HL-60 (cell line): Measurements from ENCODE around the gene DUSP22.

Source experiments
- DNase-seq, 2 experiments: peaks; one replicate each; pipeline ENCODE4 v3.0.0-alpha.2; 2010 to 2020; ENCODE audit warnings: low read depth in 1 of 2, low spot score in 1 of 2
- H3K27ac ChIP-seq: fragments of 250-450 bp; sonication (Bioruptor Pico); replicated peaks from 2 replicates; pipeline ENCODE4 v1.5.1; 2020; ENCODE audit warnings: mild to moderate bottlenecking, moderate library complexity
- H3K27me3 ChIP-seq: fragments of 250-450 bp; sonication (Bioruptor Pico); 2 replicates; pipeline ENCODE4 v1.5.1; 2021; ENCODE audit warnings: mild to moderate bottlenecking, moderate library complexity; ENCODE audit not compliant: insufficient read depth, poor library complexity, severe bottlenecking
- H3K4me3 ChIP-seq: replicated peaks from 2 replicates; pipeline ENCODE4 v1.5.1; 2011; ENCODE audit warnings: mild to moderate bottlenecking, control low read depth, low read length; ENCODE audit not compliant: insufficient read depth
- GABPA ChIP-seq: IDR thresholded peaks from 2 replicates; pipeline ENCODE4 v1.6.1; 2012; ENCODE audit warnings: low read depth
- POLR2AphosphoS5 ChIP-seq: IDR thresholded peaks from 2 replicates; pipeline ENCODE4 v1.6.1; 2012; ENCODE audit warnings: low read depth
- SPI1 ChIP-seq: IDR thresholded peaks from 2 replicates; pipeline ENCODE4 v1.6.1; 2012; ENCODE audit warnings: low read depth, mild to moderate bottlenecking, borderline replicate concordance
- TF ChIP-seq, protein P1 (sequence below): IDR thresholded peaks from 2 replicates; pipeline ENCODE4 v1.6.1; 2012; ENCODE audit warnings: low read depth; ENCODE audit not compliant: insufficient replicate concordance
- TF ChIP-seq, protein P2 (sequence below): IDR thresholded peaks from one replicate; pipeline ENCODE4 v1.5.1; 2011; ENCODE audit warnings: low read length, control low read depth, inconsistent platforms; ENCODE audit not compliant: insufficient read depth

Gene DUSP22

DNA sequence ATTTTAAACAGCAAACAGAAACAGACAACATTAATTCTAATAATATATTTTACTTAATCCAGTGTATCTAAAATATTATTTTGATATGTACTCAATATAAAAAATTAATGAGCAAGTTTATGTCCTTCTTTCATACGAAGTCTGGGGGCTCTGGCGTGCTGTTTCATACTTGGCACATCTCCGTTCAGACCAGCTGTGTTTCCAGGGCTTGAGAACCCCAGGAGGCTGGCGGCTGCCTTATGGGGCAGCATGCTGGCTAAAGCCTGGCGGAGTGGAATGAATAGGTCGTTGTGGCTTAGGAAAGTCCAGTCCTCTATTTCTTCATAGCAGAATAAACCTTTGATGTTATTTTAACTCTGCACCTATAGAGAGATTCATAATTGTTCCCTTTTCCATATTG is 43.3 kb downstream of the DUSP22 start:
- no peaks in the 10 kb centered on the region for H3K27me3 ChIP-seq
- H3K4me3 ChIP-seq = no peak overlapping the region
- no peak for DNase-seq
- TF ChIP-seq POLR2AphosphoS5 (no peak), SPI1 (no peak), GABPA (no peak)
- TF ChIP-seq, protein P1, sequence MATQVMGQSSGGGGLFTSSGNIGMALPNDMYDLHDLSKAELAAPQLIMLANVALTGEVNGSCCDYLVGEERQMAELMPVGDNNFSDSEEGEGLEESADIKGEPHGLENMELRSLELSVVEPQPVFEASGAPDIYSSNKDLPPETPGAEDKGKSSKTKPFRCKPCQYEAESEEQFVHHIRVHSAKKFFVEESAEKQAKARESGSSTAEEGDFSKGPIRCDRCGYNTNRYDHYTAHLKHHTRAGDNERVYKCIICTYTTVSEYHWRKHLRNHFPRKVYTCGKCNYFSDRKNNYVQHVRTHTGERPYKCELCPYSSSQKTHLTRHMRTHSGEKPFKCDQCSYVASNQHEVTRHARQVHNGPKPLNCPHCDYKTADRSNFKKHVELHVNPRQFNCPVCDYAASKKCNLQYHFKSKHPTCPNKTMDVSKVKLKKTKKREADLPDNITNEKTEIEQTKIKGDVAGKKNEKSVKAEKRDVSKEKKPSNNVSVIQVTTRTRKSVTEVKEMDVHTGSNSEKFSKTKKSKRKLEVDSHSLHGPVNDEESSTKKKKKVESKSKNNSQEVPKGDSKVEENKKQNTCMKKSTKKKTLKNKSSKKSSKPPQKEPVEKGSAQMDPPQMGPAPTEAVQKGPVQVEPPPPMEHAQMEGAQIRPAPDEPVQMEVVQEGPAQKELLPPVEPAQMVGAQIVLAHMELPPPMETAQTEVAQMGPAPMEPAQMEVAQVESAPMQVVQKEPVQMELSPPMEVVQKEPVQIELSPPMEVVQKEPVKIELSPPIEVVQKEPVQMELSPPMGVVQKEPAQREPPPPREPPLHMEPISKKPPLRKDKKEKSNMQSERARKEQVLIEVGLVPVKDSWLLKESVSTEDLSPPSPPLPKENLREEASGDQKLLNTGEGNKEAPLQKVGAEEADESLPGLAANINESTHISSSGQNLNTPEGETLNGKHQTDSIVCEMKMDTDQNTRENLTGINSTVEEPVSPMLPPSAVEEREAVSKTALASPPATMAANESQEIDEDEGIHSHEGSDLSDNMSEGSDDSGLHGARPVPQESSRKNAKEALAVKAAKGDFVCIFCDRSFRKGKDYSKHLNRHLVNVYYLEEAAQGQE = no peak
- TF ChIP-seq, protein P2, sequence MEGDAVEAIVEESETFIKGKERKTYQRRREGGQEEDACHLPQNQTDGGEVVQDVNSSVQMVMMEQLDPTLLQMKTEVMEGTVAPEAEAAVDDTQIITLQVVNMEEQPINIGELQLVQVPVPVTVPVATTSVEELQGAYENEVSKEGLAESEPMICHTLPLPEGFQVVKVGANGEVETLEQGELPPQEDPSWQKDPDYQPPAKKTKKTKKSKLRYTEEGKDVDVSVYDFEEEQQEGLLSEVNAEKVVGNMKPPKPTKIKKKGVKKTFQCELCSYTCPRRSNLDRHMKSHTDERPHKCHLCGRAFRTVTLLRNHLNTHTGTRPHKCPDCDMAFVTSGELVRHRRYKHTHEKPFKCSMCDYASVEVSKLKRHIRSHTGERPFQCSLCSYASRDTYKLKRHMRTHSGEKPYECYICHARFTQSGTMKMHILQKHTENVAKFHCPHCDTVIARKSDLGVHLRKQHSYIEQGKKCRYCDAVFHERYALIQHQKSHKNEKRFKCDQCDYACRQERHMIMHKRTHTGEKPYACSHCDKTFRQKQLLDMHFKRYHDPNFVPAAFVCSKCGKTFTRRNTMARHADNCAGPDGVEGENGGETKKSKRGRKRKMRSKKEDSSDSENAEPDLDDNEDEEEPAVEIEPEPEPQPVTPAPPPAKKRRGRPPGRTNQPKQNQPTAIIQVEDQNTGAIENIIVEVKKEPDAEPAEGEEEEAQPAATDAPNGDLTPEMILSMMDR = no peak
- H3K27ac ChIP-seq = no peak overlapping the region

DNA sequence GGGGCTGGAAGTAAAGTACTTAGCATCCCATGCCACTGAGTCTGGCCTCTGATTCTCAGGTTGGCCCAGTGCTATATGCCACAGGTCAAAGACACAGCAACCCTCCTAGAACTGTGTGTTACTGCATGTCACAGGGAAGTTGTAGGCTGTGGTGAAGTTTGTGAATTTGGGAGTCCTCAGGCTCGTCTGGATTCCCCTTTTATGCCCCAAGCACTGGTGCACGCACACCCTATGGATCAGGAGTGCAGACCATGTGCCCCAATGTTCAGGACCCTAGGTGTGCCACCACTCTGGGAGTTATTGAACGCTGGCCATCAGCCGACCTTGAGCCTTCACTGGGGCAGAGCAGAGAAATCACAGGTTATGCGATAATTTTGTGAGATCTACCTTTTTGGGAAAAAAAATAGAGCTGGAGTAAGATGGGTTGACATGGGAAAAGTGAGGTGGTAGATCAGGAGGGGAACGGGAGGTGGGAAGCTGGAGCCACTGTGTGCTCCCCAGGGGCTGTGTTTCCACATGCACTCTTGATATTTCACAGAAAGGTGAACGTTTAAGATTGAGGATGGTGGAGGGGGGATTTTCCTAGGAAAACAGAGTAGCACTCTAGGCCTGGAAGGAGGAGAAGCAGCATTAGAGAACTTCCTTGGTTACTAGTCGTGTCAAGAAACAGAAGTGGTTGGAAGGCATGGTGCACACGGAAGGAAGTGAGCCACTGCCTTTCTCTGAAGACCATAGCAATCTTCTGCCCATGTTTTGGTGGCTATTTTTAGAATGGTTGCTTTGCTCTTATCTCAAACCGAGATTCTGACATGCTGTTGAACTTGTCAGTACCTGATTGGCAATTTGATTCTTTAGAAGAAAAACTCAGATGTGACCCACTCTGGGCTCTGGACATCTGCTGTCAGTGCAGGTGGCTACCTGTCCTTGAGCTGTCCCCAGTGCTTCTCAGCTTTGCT is 44.1 kb downstream of the DUSP22 start:
- DNase-seq = peak in 1 of 2 experiments; percentile 78
- no peaks in the 10 kb centered on the region for H3K27me3 ChIP-seq
- TF ChIP-seq SPI1 (peak; percentile 95), POLR2AphosphoS5 (0 out of 2 replicates have a peak, but pooled peaks have one; percentile 42), GABPA (no peak)
- TF ChIP-seq, protein P2 = no peak
- TF ChIP-seq, protein P1 = no peak
- H3K4me3 ChIP-seq = no peak overlapping the region
- peak overlapping the region; percentile 48 for H3K27ac ChIP-seq

DNA sequence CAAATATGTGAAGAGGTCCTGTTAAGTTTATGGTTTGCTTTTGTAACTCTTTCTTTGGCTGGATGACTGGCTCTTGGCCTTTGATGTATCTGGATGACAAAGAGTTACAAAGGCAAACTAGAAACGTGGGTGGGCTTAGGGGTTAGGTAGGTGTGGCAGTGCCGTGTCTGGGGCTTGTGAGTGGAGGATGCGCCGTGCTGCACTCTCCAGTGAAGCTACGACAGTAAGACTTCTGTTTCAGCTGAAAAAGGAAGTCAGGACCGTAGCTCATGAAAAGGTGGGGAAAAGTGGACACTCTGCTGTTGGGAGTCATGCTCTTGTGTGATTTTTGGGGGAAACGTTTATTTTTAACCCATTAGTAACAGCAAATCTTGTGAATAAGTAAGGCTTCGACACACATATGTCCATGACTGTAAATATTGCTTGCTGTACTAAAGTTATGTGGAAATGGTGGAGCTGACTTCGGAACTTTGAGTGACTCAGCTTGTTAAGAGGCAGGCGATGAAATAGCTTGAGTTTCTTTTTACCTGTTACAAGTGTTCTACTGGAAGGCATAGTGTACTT is 45.6 kb downstream of the DUSP22 start:
- TF ChIP-seq SPI1 (peak; percentile 72), GABPA (no peak), POLR2AphosphoS5 (no peak)
- TF ChIP-seq, protein P1 = no peak
- TF ChIP-seq, protein P2 = no peak
- Histone ChIP-seq H3K27ac (no peak overlapping the region), H3K27me3 (no peaks in the 10 kb centered on the region), H3K4me3 (no peak overlapping the region)
- DNase-seq = peak in 1 of 2 experiments; percentile 33
